Stimulated activated CD4-positive, alpha-beta T cell treated with anti-CD3 and anti-CD28 coated beads, Interleukin-2, amount 100 ng/mL, for 4 hours (primary cell): Measurements from ENCODE around the gene BEX4.
"Not testable (repeated sequence)": the region's sequence is repeated elsewhere in the genome, so short reads cannot be mapped to it uniquely, and the experiment has no call there.

Experiments used
- DNase-seq: peaks from one replicate; pipeline ENCODE4 v3.0.0-alpha.2; 2020; ENCODE audit warnings: low read depth

Gene BEX4, protein sequence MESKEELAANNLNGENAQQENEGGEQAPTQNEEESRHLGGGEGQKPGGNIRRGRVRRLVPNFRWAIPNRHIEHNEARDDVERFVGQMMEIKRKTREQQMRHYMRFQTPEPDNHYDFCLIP

GRCh38 chrX:103214870-103215424 is at the start of gene BEX4:
BEX4 (plus strand) TSS chrX:103215108; CDS start chrX:103216154, 1,046 bp downstream.
- DNase-seq: peak; percentile 72

DNA sequence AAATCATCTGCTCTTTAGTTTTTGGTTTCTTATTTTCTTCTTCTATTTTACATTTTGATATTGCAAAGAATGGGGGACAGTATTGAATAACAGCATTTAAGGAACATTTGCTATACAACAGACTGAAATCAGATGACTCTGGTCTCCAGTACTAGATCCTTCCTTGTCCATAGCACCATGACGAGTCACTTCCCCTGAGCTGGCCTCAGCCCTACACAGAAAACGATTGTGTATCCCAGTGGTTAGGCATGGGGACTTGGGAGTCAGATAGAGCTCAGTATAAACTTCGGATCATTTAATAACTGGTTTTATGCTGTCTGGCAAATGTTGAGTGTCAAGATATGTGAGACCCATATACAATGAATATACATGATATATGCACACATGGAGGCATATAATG is 44.7 kb upstream of the BEX4 start:
- DNase-seq: no peak

DNA sequence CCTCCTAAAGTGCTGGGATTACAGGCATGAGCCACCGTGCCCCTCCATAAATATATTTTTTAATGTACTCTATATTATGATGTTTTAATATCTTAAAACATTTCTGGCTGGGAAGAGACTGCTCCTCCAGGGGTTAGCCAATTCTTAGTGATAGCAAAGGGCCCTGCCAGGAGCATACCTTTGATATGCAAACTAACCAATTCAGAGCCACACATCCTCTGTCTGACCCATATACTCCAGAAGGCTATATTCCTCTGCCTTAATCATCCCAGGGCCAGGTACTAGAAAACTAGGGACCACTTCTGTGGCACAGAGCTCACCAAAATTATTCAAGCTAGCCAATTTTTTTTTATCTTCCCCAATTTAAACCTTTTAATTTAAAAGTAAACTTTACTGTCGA is 43.6 kb upstream of the BEX4 start:
- no peak for DNase-seq

DNA sequence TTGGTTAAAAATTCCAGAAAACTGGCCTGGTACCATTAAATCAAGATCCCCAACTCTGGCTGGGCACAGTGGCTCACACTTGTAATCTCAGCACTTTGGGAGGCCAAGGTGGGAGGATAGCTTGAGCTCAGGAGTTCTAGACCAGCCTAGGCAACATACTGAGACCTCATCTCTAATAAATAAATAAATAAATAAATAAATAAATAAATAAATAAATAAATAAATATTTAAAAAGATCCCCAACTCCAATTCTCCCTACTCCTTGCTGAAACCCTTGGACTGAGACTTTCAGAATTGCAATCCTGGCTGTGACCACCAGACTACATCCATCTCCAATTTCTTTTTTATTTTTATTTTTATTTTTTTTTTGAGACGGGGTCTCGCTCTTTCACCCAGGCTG is 39.7 kb upstream of the BEX4 start:
- not testable (repeated sequence) for DNase-seq

DNA sequence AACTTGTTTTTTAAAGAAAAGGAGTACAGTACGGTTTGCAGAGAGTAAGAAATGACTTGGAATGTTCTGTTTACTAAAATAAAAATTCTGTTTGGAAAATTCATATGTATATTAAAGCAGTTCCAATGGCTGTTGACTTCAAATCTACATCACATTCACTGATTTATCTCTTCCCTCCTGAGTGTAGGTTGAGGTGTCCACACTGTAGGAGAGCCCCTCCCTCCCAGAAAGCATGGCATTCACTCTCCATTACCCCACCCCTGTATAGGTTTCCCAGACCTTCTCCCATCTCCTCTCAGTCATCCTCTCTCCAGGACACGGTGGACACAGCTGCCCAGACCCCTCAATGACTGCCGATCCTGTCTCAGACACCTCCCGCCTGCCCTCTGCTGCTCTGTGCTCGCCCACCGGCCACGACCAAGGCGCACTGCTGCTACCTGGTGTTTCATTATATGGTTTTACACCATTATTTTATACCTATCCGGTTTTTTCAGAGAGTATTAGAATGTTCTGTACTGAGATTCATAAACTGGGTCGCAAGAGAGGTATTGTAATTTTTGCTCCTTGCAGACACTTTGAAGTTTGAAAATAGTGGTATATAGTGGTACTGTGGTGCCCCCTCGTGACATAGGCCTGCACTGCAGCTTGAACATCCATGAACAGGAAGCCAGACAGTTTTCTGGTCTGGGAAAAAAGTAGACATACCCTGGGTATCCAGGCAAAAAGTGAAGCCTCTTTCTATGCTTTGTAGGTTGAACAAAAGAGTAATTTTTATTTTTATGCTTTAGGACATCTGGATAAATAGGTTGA is 38.8 kb upstream of the BEX4 start:
- DNase-seq: peak; percentile 6

- no peak for DNase-seq
Measured at GRCh38 chrX:103177556-103177955, 37.4 kb upstream of the BEX4 start.

DNA sequence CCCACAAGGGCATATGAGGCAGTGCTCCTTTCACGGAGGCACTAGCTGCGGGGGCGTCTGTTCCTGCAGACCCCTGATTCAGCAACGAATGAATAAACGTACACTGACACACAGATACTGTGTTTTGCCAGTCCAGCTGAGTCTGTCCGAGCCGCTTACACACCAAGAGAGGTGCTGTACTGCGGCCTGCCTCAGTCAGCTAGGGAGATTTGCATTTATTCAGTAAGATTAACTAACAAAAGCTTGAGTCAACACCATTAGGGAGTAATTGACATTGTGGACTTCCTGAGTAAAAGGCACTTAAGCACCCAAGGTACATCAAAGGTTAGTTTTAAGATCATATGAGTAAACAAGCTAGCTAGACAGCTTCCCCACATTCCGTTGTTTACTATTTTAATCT is 31.0 kb upstream of the BEX4 start:
- DNase-seq: no peak

DNA sequence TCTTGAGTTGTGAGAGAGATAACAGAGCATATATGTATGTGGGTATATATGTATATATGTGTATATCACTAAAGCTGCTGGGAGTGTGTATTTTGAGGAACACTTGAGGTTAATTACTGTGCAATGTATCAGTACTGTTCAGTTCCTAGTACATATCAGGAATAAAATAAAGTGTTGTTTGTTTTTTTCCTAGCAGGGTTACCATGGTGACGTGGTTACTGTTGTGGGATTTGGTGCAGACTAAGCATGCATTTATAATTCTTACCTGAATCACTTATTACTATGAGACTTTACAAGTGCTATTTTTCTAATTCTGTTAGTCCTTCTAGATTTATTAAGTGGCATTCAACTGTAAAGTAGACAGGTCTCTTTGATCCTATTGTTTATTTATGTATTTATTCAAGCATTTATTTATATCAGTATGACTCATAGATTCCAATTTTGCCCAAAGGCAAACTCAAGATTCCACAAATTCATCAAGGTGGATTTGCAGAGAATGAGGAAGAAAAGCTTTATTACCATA is 26.9 kb upstream of the BEX4 start:
- no peak for DNase-seq

DNA sequence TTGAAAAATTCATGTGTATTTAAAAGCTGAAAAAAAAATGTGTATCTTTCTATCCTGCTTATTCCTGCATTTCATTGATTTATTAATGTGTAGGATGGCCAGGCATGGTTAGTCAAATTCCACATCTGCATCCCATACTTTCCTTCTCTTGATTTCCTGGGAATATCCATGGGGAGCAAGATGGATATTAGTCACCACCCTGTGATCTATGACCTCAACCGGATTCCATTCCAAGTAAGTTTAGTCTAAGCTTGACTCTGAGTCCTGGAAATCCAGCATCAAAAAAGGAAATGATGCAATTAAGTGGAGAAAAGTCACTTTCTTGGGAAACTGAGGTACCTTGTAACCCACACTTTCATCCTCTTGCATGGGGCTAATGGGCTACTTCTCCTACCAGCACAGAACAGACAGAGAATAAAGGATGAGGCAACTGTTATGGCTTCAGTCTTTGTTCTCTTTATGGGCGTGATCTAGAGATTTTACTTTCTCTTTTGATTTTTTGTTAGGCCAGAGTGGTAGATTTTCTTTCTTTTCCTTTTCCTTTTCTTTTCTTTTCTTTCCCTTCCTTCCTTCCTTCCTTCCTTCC is 17.1 kb upstream of the BEX4 start:
- DNase-seq: no peak

DNA sequence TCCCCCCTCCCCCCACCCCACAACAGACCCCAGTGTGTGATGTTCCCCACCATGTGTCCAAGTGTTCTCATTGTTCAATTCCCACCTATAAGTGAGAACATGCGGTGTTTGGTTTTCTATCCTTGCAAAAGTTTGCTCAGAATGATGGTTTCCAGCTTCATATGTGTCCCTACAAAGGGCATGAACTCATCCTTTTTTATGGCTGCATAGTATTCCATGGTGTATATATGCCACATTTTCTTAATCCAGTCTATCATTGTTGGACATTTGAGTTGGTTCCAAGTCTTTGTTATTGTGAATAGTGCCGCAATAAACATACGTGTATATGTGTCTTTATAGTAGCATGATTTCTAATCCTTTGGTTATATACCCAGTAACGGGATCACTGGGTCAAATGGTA is 16.2 kb upstream of the BEX4 start:
- DNase-seq: not testable (repeated sequence)

- DNase-seq: no peak
Measured at GRCh38 chrX:103201041-103201440, 13.9 kb upstream of the BEX4 start.

- no peak for DNase-seq
Measured at GRCh38 chrX:103210056-103210455, 4.9 kb upstream of the BEX4 start.

DNA sequence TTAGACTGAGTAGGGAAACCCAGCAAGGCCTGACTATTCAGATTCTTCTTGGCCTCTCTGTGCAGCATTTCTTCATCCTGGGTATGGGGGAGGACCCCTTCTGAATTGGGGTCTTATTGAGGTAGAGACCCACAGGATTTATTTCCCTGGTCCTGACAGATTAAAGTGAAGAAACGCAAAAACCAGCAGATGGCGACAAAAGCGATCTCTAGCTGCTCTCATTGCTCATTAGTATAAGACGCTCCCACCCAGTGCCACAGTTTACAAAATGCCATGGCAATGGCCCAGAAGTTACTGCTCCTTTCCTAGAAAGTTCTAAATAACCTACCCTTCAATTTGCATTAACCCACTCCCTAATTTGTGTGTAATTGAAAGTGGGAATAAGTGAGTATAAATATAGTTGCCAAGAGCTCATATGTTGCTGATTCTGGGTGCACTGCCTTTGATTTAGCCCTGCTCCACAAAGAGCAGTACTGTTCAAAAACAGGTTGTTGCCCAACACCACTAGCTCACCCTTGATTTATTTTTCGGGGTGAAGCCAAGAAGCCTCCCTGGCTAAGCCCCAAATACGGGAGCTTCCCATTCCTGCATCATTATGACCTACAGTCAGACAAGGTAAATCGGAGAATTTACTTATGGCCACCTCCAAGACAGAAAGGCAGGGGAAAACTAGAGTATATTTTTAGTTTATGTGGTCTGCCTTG is 3.7 kb upstream of the BEX4 start:
- peak; percentile 25 for DNase-seq

GRCh38 chrX:103212749-103213457 is 2.0 kb upstream of the BEX4 start:
- DNase-seq: no peak

DNA sequence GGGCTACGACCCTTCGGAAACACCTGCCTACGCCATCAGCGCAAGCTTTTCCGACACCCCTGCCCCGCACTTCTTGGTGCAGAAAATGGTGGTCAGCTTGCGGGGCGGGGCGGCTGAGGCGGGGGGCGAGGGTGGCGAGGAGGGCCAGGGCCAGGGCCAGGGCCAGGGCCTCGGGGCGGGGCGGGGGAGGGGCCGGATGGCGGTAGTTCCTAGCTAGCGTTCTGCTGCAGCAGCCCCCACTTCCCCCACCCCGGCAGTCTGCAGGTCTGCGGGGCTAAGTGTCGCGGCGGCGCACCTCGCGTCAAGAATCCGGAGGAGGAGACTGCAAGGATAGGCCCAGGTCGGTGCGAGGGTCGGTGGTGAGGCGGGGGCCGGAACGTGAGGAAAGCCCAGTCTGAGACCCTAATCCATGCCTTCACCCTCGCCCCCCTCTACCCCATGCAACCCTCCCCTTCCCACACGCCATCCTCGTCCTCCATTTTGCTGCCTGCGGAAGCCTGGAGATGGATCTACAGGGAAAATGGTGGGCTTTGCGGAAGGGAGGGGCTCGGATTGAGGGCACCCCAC is 600 bp downstream of the BEX4 start:
- DNase-seq: peak; percentile 8

- DNase-seq: no peak
Measured at GRCh38 chrX:103220511-103221323, 5.8 kb downstream of the BEX4 start.

DNA sequence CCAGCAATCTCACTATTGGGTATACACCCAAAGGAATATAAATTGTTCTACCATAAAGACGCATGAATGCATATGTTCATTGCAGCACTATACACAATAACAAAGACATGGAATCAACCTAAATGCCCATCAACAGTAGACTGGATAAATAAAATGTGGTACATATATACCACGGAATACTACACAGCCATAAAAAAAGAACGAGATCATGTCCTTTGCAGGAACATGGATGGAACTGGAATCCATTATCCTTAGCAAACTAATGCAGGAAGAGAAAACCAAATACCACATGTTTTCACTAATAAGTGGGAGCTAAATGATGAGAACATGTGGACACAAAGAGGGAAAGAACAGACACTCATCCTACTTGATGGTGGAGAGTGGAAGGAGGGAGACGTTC is 11.0 kb downstream of the BEX4 start:
- DNase-seq: not testable (repeated sequence)

- no peak for DNase-seq
Measured at GRCh38 chrX:103233263-103233662, 18.4 kb downstream of the BEX4 start.

GRCh38 chrX:103234869-103235268 is 20.0 kb downstream of the BEX4 start:
- no peak for DNase-seq

DNA sequence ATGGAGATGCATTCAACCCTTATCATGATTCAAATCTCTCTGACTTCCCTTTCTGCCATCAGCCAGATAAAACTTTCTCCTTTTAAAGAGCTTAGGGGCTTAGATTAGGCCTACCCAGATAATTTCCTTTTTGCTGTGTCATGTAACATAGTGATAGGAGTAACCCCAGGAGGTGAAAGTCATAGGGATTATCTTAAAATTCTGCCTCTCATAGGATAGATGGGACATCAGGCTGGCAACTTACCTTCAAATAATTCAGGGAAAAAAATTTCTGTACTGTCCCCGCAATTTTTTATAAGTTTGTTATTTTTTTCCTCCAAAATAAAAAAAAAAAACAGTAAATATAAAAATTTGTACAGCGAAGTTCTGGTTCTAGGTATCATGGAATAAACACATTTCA is 20.7 kb downstream of the BEX4 start:
- DNase-seq: not testable (repeated sequence)
